OCI-LY3 (cell line): ENCODE data around the gene ATG2A.

Source experiments
- H2AFZ ChIP-seq: fragments of 200-600, 300-600 bp; shearing (Covaris generic); 2 replicates; pipeline ENCODE4 v1.6.0; 2014; ENCODE audit warnings: antibody characterized with exemption, low read depth, low read length
- H3K27ac ChIP-seq: fragments of 200-600, 300-600 bp; sonication (generic); 2 replicates; pipeline ENCODE4 v1.5.1; 2014; ENCODE audit warnings: mild to moderate bottlenecking, low read length, moderate library complexity, mixed read lengths
- H3K27me3 ChIP-seq: fragments of 200-600, 300-600 bp; sonication (generic); 2 replicates; pipeline ENCODE4 v1.6.1; 2014; ENCODE audit warnings: low read depth, low read length, mixed read lengths
- H3K36me3 ChIP-seq: fragments of 200-600, 300-600 bp; sonication (generic); replicated peaks from 2 replicates; pipeline ENCODE3; 2014; ENCODE audit warnings: low read depth, low read length, mixed read lengths
- H3K4me1 ChIP-seq: fragments of 300-600, 200-600 bp; sonication (generic); 2 replicates; pipeline ENCODE4 v1.6.1; 2014; ENCODE audit warnings: low read length, mixed read lengths
- H3K4me2 ChIP-seq: fragments of 200-600, 300-600 bp; sonication (generic); 2 replicates; pipeline ENCODE4 v1.6.1; 2014; ENCODE audit warnings: low read length, mixed read lengths
- H3K4me3 ChIP-seq: fragments of 300-600, 200-600 bp; sonication (generic); 2 replicates; pipeline ENCODE4 v1.5.1; 2014; ENCODE audit warnings: antibody characterized with exemption, mild to moderate bottlenecking, low read length, moderate library complexity
- H3K79me2 ChIP-seq: fragments of 300-600, 200-600 bp; shearing (Covaris generic); 2 replicates; pipeline ENCODE4 v1.6.1; 2014; ENCODE audit warnings: mild to moderate bottlenecking, low read length, mixed read lengths
- H3K9ac ChIP-seq: fragments of 300-600, 200-600 bp; shearing (Covaris generic); 2 replicates; pipeline ENCODE4 v1.6.0; 2014; ENCODE audit warnings: mild to moderate bottlenecking, low read length, moderate library complexity
- H3K9me3 ChIP-seq: fragments of 200-600, 300-600 bp; shearing (Covaris generic); 2 replicates; pipeline ENCODE4 v1.6.1; 2014; ENCODE audit warnings: low read length, mixed read lengths; ENCODE audit not compliant: insufficient read depth
- H4K20me1 ChIP-seq: fragments of 200-600, 300-600 bp; sonication (generic); 2 replicates; pipeline ENCODE4 v1.6.1; 2016; ENCODE audit warnings: low read length, mixed read lengths; ENCODE audit not compliant: insufficient read depth
- EZH2phosphoT487 ChIP-seq: fragments of 200-600 bp; shearing (Covaris generic); IDR thresholded peaks from 2 replicates; pipeline ENCODE4 v1.6.1; 2018; ENCODE audit warnings: antibody characterized with exemption, mixed run types, low read depth
- TF ChIP-seq, protein P1 (sequence below): fragments of 200-600, 300-600 bp; sonication (generic); IDR thresholded peaks from 2 replicates; pipeline ENCODE4 v1.5.1; 2014; ENCODE audit warnings: antibody characterized with exemption, low read length, low read depth

ATG2A gene

DNA sequence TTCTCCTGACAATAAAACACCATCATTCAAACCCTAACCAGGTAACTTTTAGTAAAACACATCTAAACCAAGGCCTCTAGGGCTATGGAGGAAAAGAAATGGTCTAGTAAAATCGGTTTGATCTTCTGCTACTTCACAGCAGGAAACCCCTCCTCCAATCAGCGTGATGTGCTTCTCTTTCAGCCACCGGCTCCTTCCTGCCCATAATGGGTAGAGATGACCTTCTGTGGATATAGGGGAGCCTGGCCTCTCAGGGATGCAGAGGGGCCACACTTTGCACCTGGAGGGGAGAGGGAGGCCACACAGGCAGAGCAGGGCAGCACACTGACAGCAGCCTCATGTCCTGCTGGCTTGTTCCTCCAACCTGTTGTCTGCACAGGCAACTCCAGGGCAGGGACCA, 45.5 kb downstream of the ATG2A start:
- Histone ChIP-seq H2AFZ (no peak overlapping the region), H4K20me1 (peaks cover 82% of the 10 kb centered on the region), H3K79me2 (peaks cover 85% of the 10 kb centered on the region), H3K4me2 (no peak overlapping the region), H3K27ac (no peak overlapping the region), H3K9me3 (no peaks in the 10 kb centered on the region), H3K27me3 (no peaks in the 10 kb centered on the region), H3K4me1 (peaks cover 23% of the 10 kb centered on the region), H3K36me3 (peaks cover 86% of the 10 kb centered on the region), H3K4me3 (no peak overlapping the region), H3K9ac (no peak overlapping the region)
- TF ChIP-seq, protein P1, sequence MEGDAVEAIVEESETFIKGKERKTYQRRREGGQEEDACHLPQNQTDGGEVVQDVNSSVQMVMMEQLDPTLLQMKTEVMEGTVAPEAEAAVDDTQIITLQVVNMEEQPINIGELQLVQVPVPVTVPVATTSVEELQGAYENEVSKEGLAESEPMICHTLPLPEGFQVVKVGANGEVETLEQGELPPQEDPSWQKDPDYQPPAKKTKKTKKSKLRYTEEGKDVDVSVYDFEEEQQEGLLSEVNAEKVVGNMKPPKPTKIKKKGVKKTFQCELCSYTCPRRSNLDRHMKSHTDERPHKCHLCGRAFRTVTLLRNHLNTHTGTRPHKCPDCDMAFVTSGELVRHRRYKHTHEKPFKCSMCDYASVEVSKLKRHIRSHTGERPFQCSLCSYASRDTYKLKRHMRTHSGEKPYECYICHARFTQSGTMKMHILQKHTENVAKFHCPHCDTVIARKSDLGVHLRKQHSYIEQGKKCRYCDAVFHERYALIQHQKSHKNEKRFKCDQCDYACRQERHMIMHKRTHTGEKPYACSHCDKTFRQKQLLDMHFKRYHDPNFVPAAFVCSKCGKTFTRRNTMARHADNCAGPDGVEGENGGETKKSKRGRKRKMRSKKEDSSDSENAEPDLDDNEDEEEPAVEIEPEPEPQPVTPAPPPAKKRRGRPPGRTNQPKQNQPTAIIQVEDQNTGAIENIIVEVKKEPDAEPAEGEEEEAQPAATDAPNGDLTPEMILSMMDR = no peak
- no peak for TF ChIP-seq EZH2phosphoT487

DNA sequence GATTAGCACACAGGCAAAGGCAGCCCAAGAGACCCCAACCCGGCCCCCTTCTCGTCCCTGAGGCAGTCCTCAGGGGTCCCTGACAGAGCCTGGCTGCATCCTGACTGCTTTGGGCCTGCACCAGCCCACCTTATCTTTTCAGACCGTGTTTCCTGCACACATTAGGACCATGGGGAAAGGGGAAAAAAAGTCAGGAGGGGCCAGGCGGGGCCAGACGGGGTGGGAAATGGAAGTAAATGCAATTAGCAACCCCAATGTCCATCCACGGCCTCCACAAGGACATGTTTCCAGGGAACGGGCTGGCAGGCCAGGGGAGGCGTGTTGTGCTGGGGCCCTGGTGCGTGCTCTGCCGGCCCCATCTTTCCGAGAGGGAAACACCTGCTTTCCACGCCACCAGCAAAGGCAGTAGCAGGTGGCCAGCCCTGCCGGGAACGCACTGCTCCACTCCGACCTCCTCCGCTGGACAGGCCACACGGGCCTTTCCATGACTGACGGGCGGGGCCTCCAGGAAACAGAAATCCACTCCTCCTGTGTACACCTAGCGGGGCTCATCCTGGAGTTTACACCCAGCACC, 46.0 kb downstream of the ATG2A start:
- H3K36me3 ChIP-seq = peaks cover 86% of the 10 kb centered on the region
- peaks cover 23% of the 10 kb centered on the region for H3K4me1 ChIP-seq
- no peaks in the 10 kb centered on the region for H3K27me3 ChIP-seq
- H3K4me2 ChIP-seq = no peak overlapping the region
- no peak overlapping the region for H3K27ac ChIP-seq
- no peak overlapping the region for H3K4me3 ChIP-seq
- no peak overlapping the region for H2AFZ ChIP-seq
- no peak overlapping the region for H3K9ac ChIP-seq
- H4K20me1 ChIP-seq = peaks cover 82% of the 10 kb centered on the region
- no peak for TF ChIP-seq EZH2phosphoT487
- TF ChIP-seq, protein P1 = no peak
- peaks cover 85% of the 10 kb centered on the region for H3K79me2 ChIP-seq
- peaks cover 4% of the 10 kb centered on the region; the same call in 1 of the 2 replicates for H3K9me3 ChIP-seq

DNA sequence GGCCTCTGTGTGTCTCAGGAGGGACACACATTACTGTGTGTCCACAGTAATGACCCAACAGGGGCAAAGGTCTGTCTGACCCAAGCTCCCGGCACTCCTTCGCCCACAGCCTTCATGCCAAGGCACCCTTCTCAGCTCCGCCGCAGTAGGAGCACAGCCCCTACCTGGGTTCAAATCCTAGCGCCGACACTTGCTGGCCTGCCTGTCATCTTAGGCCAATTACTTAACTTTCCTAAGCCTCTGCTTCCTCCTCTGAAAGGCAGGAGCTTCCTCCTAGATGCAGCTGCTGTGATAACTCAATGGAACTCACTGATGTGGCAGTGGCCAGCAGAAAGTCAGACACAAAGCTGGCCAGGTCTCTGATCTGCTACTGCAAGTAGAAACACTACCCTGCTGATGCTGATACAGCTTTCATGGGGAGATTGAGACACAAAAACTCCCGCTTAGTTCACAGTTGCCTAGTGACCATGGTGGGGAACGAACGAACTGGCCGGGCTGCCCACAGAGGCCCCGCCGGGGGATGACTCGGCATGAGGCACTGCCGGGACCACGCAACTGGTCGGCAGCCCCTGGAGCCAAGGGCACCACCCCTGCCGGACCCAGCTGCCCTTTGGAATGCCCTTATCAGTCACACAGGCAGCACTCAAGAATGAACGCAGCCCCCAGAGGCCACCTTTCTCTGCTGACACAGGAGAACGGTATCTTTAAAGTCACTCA, 46.7 kb downstream of the ATG2A start:
- Histone ChIP-seq H3K4me3 (no peak overlapping the region), H3K4me1 (peaks cover 23% of the 10 kb centered on the region), H4K20me1 (peaks cover 79% of the 10 kb centered on the region), H3K27ac (no peak overlapping the region), H3K27me3 (no peaks in the 10 kb centered on the region), H3K4me2 (no peak overlapping the region), H2AFZ (no peak overlapping the region), H3K36me3 (peaks cover 81% of the 10 kb centered on the region), H3K79me2 (peaks cover 85% of the 10 kb centered on the region), H3K9ac (no peak overlapping the region), H3K9me3 (peaks cover 5% of the 10 kb centered on the region; the same call in 1 of the 2 replicates)
- TF ChIP-seq, protein P1 = no peak
- no peak for TF ChIP-seq EZH2phosphoT487

DNA sequence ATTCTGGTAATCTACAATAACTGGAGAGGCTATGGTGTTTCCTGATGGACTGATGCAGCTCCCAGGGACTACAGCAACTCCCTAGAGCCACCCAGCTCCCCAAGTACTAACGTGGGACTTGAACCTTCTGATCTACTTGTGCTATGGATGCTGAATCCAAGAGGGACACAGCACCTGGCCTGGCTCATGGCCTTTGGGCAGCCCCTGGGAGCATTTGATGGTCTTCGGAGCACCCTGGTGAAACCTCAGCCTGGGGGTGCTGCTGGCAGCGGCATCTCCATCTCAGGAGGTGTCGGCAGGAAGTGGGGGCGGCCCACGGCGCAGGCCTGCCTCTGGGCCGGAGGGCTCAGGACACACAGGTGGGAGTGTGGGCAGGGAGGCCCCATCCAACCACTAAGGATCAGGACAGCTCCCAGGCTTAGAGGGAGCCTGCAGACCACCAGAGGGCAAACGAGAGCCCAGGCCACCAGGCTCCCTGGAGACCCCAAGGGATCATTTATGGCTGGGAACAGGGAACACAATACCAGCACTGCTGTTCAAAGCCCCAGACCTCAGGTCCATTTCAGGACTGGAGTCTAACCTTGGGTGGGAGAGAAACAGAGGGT, 47.3 kb downstream of the ATG2A start:
- no peak overlapping the region for H3K27ac ChIP-seq
- TF ChIP-seq, protein P1 = peak; percentile 48
- TF ChIP-seq EZH2phosphoT487 = no peak
- H4K20me1 ChIP-seq = peaks cover 79% of the 10 kb centered on the region

More for the DNA sequence above, 47.3 kb downstream of the ATG2A start:
- Histone ChIP-seq H3K9ac (no peak overlapping the region), H3K36me3 (peaks cover 76% of the 10 kb centered on the region), H3K9me3 (peaks cover 5% of the 10 kb centered on the region; the same call in 1 of the 2 replicates), H3K27me3 (no peaks in the 10 kb centered on the region), H3K79me2 (peaks cover 85% of the 10 kb centered on the region), H3K4me3 (no peak overlapping the region), H2AFZ (no peak overlapping the region), H3K4me1 (peaks cover 30% of the 10 kb centered on the region), H3K4me2 (no peak overlapping the region)
